HepG2 (cell line): ENCODE results near the gene AGTRAP. TPM values are rescaled to one million over a fixed set of nuclear protein-coding genes. Genes with fewer than 3 reads are reported as not detected.

Source experiments
- ATAC-seq: fragments of 200-7000 bp; cut with Tn5 transposase; 3 replicates; pipeline ENCODE4 v1.9.1; 2020; ENCODE audit warnings: mild to moderate bottlenecking, moderate library complexity
- BruUV-seq: library from RNA; stranded (reverse); fragments of 400-500 nt; replicated peaks from 2 replicates; lab custom pipeline; 2021; lab: Mats Ljungman, UMichigan
- CTCF ChIA-PET: fragments of 300-600 bp; formaldehyde crosslinking; extraction: SDS; loops from one replicate; lab custom pipeline; 2021; ENCODE audit warnings: low total read pairs, inconsistent platforms, low intra/inter-chr PET ratio; lab: Yijun Ruan, JAX
- POLR2A ChIA-PET: fragments of 350-600 bp; sonication (Branson Sonifier 250); formaldehyde crosslinking; loops from one replicate; lab custom pipeline; 2020; ENCODE audit warnings: antibody characterized with exemption, inconsistent platforms; lab: Yijun Ruan, JAX
- DNase-seq: peaks from one replicate; pipeline ENCODE4 v3.0.0-alpha.2; 2015; ENCODE audit warnings: low spot score
- FAIRE-seq: peaks from 3 replicates; lab custom pipeline; 2011; peaks lifted over from hg19 to GRCh38; lab: Jason Lieb, UNC
- H2AFZ ChIP-seq: one replicate; pipeline ENCODE4 v1.6.1; 2011; ENCODE audit warnings: low read length, inconsistent platforms
- H3K27ac ChIP-seq: fragments of 300-600 bp; 3 replicates; pipeline ENCODE4 v1.8.0; 2011; ENCODE audit warnings: mixed run types, mild to moderate bottlenecking, mixed read lengths, low read length, inconsistent platforms; ENCODE audit not compliant: insufficient read depth; ENCODE audit errors: extremely low read length
- H3K27me3 ChIP-seq, 2 experiments: fragments of 200-600 bp in 1 of 2; 2 replicates in 1 of 2; 3 replicates in 1 of 2; pipeline versions ENCODE4 v1.6.0 to v1.8.0; 2011; ENCODE audit warnings: low read length in 2 of 2, mild to moderate bottlenecking in 2 of 2, moderate library complexity in 2 of 2, inconsistent platforms in 1 of 2; ENCODE audit not compliant: insufficient read depth in 2 of 2, control insufficient read depth in 1 of 2
- H3K36me3 ChIP-seq, 2 experiments: fragments of 200-600 bp in 1 of 2; replicated peaks in 1 of 2; 2 replicates in 1 of 2; 3 replicates in 1 of 2; pipeline versions ENCODE4 v1.5.1 to v1.8.0; 2011; ENCODE audit warnings: low read length in 2 of 2, inconsistent platforms in 1 of 2; ENCODE audit not compliant: insufficient read depth in 2 of 2, control insufficient read depth in 1 of 2
- H3K4me1 ChIP-seq: 2 replicates; pipeline ENCODE4 v1.5.1; 2012; ENCODE audit warnings: low read length, inconsistent platforms; ENCODE audit not compliant: insufficient read depth
- H3K4me2 ChIP-seq: 2 replicates; pipeline ENCODE4 v1.6.0; 2011; ENCODE audit warnings: low read depth, low read length, inconsistent platforms
- H3K4me3 ChIP-seq, 3 experiments: fragments of 200-600 bp in 1 of 3; sonication (generic), shearing (Covaris generic) in 1 of 3; replicated peaks in 1 of 3; 2 replicates each; pipeline ENCODE4 v1.5.1; 2011 to 2016; ENCODE audit warnings: low read length in 3 of 3, inconsistent platforms in 2 of 3, low read depth in 2 of 3, mild to moderate bottlenecking in 2 of 3, control low read depth in 1 of 3, mixed read lengths in 1 of 3; ENCODE audit not compliant: insufficient read depth in 1 of 3
- H3K79me2 ChIP-seq: one replicate; pipeline ENCODE4 v1.6.1; 2011; ENCODE audit warnings: low read length, inconsistent platforms; ENCODE audit not compliant: insufficient read depth
- H3K9ac ChIP-seq: 2 replicates; pipeline ENCODE4 v1.6.0; 2011; ENCODE audit warnings: mild to moderate bottlenecking, low read depth, low read length, inconsistent platforms; ENCODE audit not compliant: insufficient read depth
- H3K9me3 ChIP-seq: 2 replicates; pipeline ENCODE4 v1.5.1; 2012; ENCODE audit warnings: mild to moderate bottlenecking, low read length
- H4K20me1 ChIP-seq: 2 replicates; pipeline ENCODE4 v1.6.0; 2011; ENCODE audit warnings: inconsistent platforms, mild to moderate bottlenecking, low read length, moderate library complexity; ENCODE audit not compliant: insufficient read depth
- IKZF4 ChIP-seq: sonication (generic); formaldehyde crosslinking; IDR thresholded peaks from 2 replicates; pipeline ENCODE4 v1.5.1; 2020; ENCODE audit warnings: borderline replicate concordance, mild to moderate bottlenecking, low read depth, missing genetic modification reagents; ENCODE audit errors: not compliant biosample characterization
- MED8 ChIP-seq: sonication (generic); formaldehyde crosslinking; IDR thresholded peaks from 2 replicates; pipeline ENCODE4 v1.8.1; 2023; ENCODE audit warnings: mild to moderate bottlenecking, missing genetic modification reagents; ENCODE audit not compliant: insufficient replicate concordance
- MIER2 ChIP-seq: IDR thresholded peaks from 2 replicates; pipeline ENCODE4 v1.6.1; 2016; ENCODE audit warnings: missing biosample characterization, missing genetic modification reagents
- MYC ChIP-seq: sonication (generic); formaldehyde crosslinking; IDR thresholded peaks from 2 replicates; pipeline ENCODE4 v1.9.0; 2021; ENCODE audit warnings: missing genetic modification reagents, borderline replicate concordance
- USF2 ChIP-seq, 2 experiments: sonication (generic) in 1 of 2; formaldehyde crosslinking in 1 of 2; IDR thresholded peaks; 2 replicates each; pipeline versions ENCODE4 v1.5.1 to v1.6.1; 2011 to 2020; ENCODE audit warnings: borderline replicate concordance in 1 of 2, low read depth in 1 of 2, low read length in 1 of 2, mild to moderate bottlenecking in 1 of 2, missing genetic modification reagents in 1 of 2, moderate library complexity in 1 of 2
- ZBTB25 ChIP-seq: IDR thresholded peaks from 2 replicates; pipeline ENCODE4 v1.6.1; 2018; ENCODE audit warnings: missing genetic modification reagents
- ZNF253 ChIP-seq: sonication (generic); formaldehyde crosslinking; IDR thresholded peaks from 2 replicates; pipeline ENCODE4 v1.8.0; 2022; ENCODE audit warnings: mild to moderate bottlenecking, missing genetic modification reagents, borderline replicate concordance
- ZNF570 ChIP-seq: sonication (generic); formaldehyde crosslinking; IDR thresholded peaks from 2 replicates; pipeline ENCODE4 v1.4.0; 2020; ENCODE audit warnings: mild to moderate bottlenecking, missing genetic modification reagents, borderline replicate concordance
- WGBS: methylation state at CpG from one replicate; pipeline ENCODE4 v1.1.6; 2017; ENCODE audit warnings: low lambda C conversion rate; 5-methylcytosine and 5-hydroxymethylcytosine counted together
- in situ Hi-C: cut with HindIII; loops from 2 replicates; pipeline ENCODE4 v1.10.0; 2017; ENCODE audit warnings: low pct_unique_long_range_greater_than_20kb; ENCODE audit not compliant: extremely low pct_ligation_motif_present
- intact Hi-C: fragments of 100-400 bp; cut with micrococcal nuclease; formaldehyde crosslinking; loops from one replicate; pipeline ENCODE4 v1.10.0; 2022; ENCODE audit not compliant: unreplicated experiment
- polyA plus RNA-seq, 8 experiments: library from polyadenylated mRNA; depleted of rRNA in 3 of 8; stranded (reverse) in 7 of 8; unstranded in 1 of 8; fragments of >200 nt; fragmentation: Illumina TruSeq in 4 of 8; extraction: Trizol in 4 of 8; gene quantifications; 2 replicates each; pipeline versions ENCODE4 v1.2.1 to v1.2.3, GENCODE V29; 2011 to 2016; ENCODE audit warnings: low read depth in 4 of 8, missing spikeins in 1 of 8, mixed read lengths in 1 of 8; ENCODE audit not compliant: insufficient read depth in 1 of 8
- total RNA-seq, 5 experiments: library from RNA; depleted of rRNA; stranded (reverse); fragments of >200 nt; fragmentation: Illumina TruSeq; extraction: Trizol; gene quantifications; 2 replicates each; pipeline ENCODE4 v1.2.3, GENCODE V29; 2016; ENCODE audit warnings: low read depth in 1 of 5
- TF ChIP-seq, protein P1 (sequence below): sonication (generic); formaldehyde crosslinking; IDR thresholded peaks from 2 replicates; pipeline ENCODE4 v1.8.0; 2023; ENCODE audit warnings: mild to moderate bottlenecking, missing genetic modification reagents
- TF ChIP-seq, protein P2 (sequence below): sonication (generic); formaldehyde crosslinking; IDR thresholded peaks from 2 replicates; pipeline ENCODE4 v1.8.0; 2022; ENCODE audit warnings: mild to moderate bottlenecking, missing genetic modification reagents, moderate library complexity

Gene AGTRAP
- total and polyA plus RNA-seq, 2 of the 13 experiments (the other 11 are each of a cell fraction or from before 2014, with no cell fraction given) = 28.3 to 32.0 TPM

- no peak for TF ChIP-seq USF2 (IDR thresholded peaks at IDR 0.05; ENCODE audit: low read depth, low read length)
- no peak for TF ChIP-seq USF2 (CRISPR knock-in tag; IDR thresholded peaks at IDR 0.05; ENCODE audit: borderline replicate concordance)
These were observed 35.6 kb downstream of the AGTRAP start (continued) for GRCh38 chr1:11771481-11772043.

- BruUV-seq = no TSS peak
- POLR2A ChIA-PET = no interaction called here
- intact Hi-C loops = no loop called here
These were observed 36.5 kb downstream of the AGTRAP start for GRCh38 chr1:11772458-11772857.

More at GRCh38 chr1:11772458-11772857, 36.5 kb downstream of the AGTRAP start:
- H3K9me3 ChIP-seq = no peaks in the 10 kb centered on the region
- H3K4me3 ChIP-seq = no peak overlapping the region
- ATAC-seq (no peak), FAIRE-seq (no peak), DNase-seq (no peak)
- no peaks in the 10 kb centered on the region for H3K79me2 ChIP-seq
- CTCF ChIA-PET = no interaction called here
- no peak overlapping the region for H2AFZ ChIP-seq
- H3K27me3 ChIP-seq = peaks cover 6 to 18% of the 10 kb centered on the region in 2 experiments; a peak in 3 of 5 replicates
- H3K27ac ChIP-seq = no peak overlapping the region
- WGBS = 26% methylated on average over 5 of the region's 5 CpGs
- H3K36me3 ChIP-seq = no peaks in the 10 kb centered on the region
- H3K4me2 ChIP-seq = no peak overlapping the region
- H3K4me1 ChIP-seq = peaks cover 12% of the 10 kb centered on the region
- H4K20me1 ChIP-seq = no peaks in the 10 kb centered on the region
- H3K9ac ChIP-seq = no peak overlapping the region
- TF ChIP-seq ZNF570 (CRISPR knock-in tag) (no peak), ZBTB25 (CRISPR knock-in tag) (no peak), MED8 (no peak), MYC (no peak), IKZF4 (CRISPR knock-in tag) (no peak), MIER2 (CRISPR knock-in tag) (no peak), ZNF253 (CRISPR knock-in tag) (no peak)
- TF ChIP-seq, protein P1, sequence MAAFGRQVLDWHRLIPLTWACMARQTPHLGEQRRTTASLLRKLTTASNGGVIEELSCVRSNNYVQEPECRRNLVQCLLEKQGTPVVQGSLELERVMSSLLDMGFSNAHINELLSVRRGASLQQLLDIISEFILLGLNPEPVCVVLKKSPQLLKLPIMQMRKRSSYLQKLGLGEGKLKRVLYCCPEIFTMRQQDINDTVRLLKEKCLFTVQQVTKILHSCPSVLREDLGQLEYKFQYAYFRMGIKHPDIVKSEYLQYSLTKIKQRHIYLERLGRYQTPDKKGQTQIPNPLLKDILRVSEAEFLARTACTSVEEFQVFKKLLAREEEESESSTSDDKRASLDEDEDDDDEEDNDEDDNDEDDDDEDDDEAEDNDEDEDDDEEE = no peak
- TF ChIP-seq, protein P2, sequence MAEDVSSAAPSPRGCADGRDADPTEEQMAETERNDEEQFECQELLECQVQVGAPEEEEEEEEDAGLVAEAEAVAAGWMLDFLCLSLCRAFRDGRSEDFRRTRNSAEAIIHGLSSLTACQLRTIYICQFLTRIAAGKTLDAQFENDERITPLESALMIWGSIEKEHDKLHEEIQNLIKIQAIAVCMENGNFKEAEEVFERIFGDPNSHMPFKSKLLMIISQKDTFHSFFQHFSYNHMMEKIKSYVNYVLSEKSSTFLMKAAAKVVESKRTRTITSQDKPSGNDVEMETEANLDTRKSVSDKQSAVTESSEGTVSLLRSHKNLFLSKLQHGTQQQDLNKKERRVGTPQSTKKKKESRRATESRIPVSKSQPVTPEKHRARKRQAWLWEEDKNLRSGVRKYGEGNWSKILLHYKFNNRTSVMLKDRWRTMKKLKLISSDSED (CRISPR knock-in tag) = no peak
- in situ Hi-C loops = no loop called here
